H1 (cell line): ENCODE results near the gene GCAT. TPM values are rescaled to one million over a fixed set of nuclear protein-coding genes. Genes with fewer than 3 reads are reported as not detected.

Experiments
- ASH2L ChIP-seq: fragments of 200-600, 300-600 bp; sonication (generic); IDR thresholded peaks from one replicate; pipeline ENCODE4 v1.7.1; 2017; ENCODE audit warnings: low read length
- ATF2 ChIP-seq: IDR thresholded peaks from 2 replicates; pipeline ENCODE4 v1.6.1; 2012; ENCODE audit warnings: low read length, inconsistent platforms
- ATF3 ChIP-seq: IDR thresholded peaks from 2 replicates; pipeline ENCODE4 v1.6.1; 2011; ENCODE audit warnings: low read depth, mild to moderate bottlenecking, low read length; ENCODE audit not compliant: insufficient read depth
- BRCA1 ChIP-seq: IDR thresholded peaks from 2 replicates; pipeline ENCODE4 v1.6.1; 2012; ENCODE audit warnings: low read depth, low read length, improper control_type of control experiment
- CHD1 ChIP-seq: IDR thresholded peaks from 2 replicates; pipeline ENCODE4 v1.6.1; 2012; ENCODE audit warnings: low read depth, low read length, improper control_type of control experiment
- E2F6 ChIP-seq: IDR thresholded peaks from 2 replicates; pipeline ENCODE4 v1.6.1; 2012; ENCODE audit warnings: inconsistent platforms
- GTF2F1 ChIP-seq: IDR thresholded peaks from 2 replicates; pipeline ENCODE4 v1.6.1; 2012; ENCODE audit warnings: low read depth, low read length, improper control_type of control experiment, borderline replicate concordance
- HDAC2 ChIP-seq, 2 experiments: fragments of 300-600 bp in 1 of 2; sonication (generic) in 1 of 2; IDR thresholded peaks; 2 replicates each; pipeline ENCODE4 v1.6.1; 2011 to 2012; ENCODE audit warnings: low read depth in 2 of 2, low read length in 2 of 2, mild to moderate bottlenecking in 2 of 2, moderate library complexity in 2 of 2, borderline replicate concordance in 1 of 2, inconsistent platforms in 1 of 2
- JUN ChIP-seq: IDR thresholded peaks from 2 replicates; pipeline ENCODE4 v1.6.1; 2011; ENCODE audit warnings: low read depth, mild to moderate bottlenecking, improper control_type of control experiment, low read length
- RAD21 ChIP-seq, 2 experiments: IDR thresholded peaks in 1 of 2; conservative IDR thresholded peaks in 1 of 2; 2 replicates each; pipeline ENCODE4 v1.6.1; 2011; ENCODE audit warnings: low read depth in 2 of 2, low read length in 2 of 2, improper control_type of control experiment in 1 of 2, inconsistent platforms in 1 of 2, mild to moderate bottlenecking in 1 of 2, moderate library complexity in 1 of 2
- SIRT6 ChIP-seq: IDR thresholded peaks from one replicate; pipeline ENCODE4 v1.7.1; 2012; ENCODE audit warnings: low read length, inconsistent platforms
- TAF1 ChIP-seq: IDR thresholded peaks from 2 replicates; pipeline ENCODE4 v1.6.1; 2011; ENCODE audit warnings: mild to moderate bottlenecking, low read depth, low read length
- polyA plus RNA-seq, 7 experiments: library from polyadenylated mRNA; depleted of rRNA in 3 of 7; stranded (reverse) in 5 of 7; unstranded in 2 of 7; fragments of >200 nt in 5 of 7; fragments of 200-250 nt in 2 of 7; gene quantifications; 1 replicate in 5 of 7; 2 replicates in 1 of 7; 4 replicates in 1 of 7; pipeline versions ENCODE4 v1.2.1 to v1.2.3, GENCODE V29; 2011 to 2013; ENCODE audit warnings: missing spikeins in 2 of 7, mixed read lengths in 2 of 7
- total RNA-seq: library from RNA; stranded (reverse); fragmentation: NEBNext Ultra II Directional; extraction: Animal tissue kit (Norgen Biotek cat#: 25700); gene quantifications from 2 replicates; pipeline ENCODE4 v1.2.1, GENCODE V29; 2021
- TF ChIP-seq, protein P1 (sequence below), 3 experiments: IDR thresholded peaks; 1 replicate in 2 of 3; 2 replicates in 1 of 3; pipeline versions ENCODE4 v1.5.1 to v1.6.1; 2011; ENCODE audit warnings: low read length in 3 of 3, mild to moderate bottlenecking in 3 of 3, inconsistent platforms in 2 of 3, low read depth in 1 of 3, moderate library complexity in 1 of 3; ENCODE audit not compliant: insufficient read depth in 1 of 3; ENCODE audit errors: control extremely low read depth in 1 of 3
- TF ChIP-seq, protein P2 (sequence below): IDR thresholded peaks from 2 replicates; pipeline ENCODE4 v1.6.1; 2012; ENCODE audit warnings: inconsistent platforms

The GCAT gene
- total and polyA plus RNA-seq, 2 of the 8 experiments (the other 6 are each of a cell fraction or from before 2014, with no cell fraction given), result 24.3 to 47.5 TPM

- TF ChIP-seq E2F6, result peak; percentile 88
- TF ChIP-seq TAF1, result 0 out of 2 replicates have a peak, but pooled peaks have one; percentile 34
- no peak for TF ChIP-seq BRCA1
- no peak for TF ChIP-seq ATF2
- TF ChIP-seq, protein P1, sequence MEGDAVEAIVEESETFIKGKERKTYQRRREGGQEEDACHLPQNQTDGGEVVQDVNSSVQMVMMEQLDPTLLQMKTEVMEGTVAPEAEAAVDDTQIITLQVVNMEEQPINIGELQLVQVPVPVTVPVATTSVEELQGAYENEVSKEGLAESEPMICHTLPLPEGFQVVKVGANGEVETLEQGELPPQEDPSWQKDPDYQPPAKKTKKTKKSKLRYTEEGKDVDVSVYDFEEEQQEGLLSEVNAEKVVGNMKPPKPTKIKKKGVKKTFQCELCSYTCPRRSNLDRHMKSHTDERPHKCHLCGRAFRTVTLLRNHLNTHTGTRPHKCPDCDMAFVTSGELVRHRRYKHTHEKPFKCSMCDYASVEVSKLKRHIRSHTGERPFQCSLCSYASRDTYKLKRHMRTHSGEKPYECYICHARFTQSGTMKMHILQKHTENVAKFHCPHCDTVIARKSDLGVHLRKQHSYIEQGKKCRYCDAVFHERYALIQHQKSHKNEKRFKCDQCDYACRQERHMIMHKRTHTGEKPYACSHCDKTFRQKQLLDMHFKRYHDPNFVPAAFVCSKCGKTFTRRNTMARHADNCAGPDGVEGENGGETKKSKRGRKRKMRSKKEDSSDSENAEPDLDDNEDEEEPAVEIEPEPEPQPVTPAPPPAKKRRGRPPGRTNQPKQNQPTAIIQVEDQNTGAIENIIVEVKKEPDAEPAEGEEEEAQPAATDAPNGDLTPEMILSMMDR (IDR thresholded peaks at IDR 0.05; ENCODE audit: control extremely low read depth in 1 of 3, insufficient read depth in 1 of 3, low read depth in 1 of 3, low read length in 3 of 3), result peak; percentile 47 to 48 (median 48)
- TF ChIP-seq ATF3, result no peak
- TF ChIP-seq CHD1, result no peak
- peak; percentile 72 for TF ChIP-seq ASH2L
- TF ChIP-seq RAD21 (IDR thresholded peaks at IDR 0.05 in 1 of 2, conservative IDR thresholded peaks at IDR 0.05 in 1 of 2; ENCODE audit: low read depth in 2 of 2, low read length in 2 of 2), result peak in 1 of 2 experiments; percentile 15; a peak in 1 of 4 replicates
- no peak for TF ChIP-seq GTF2F1
- TF ChIP-seq, protein P2, sequence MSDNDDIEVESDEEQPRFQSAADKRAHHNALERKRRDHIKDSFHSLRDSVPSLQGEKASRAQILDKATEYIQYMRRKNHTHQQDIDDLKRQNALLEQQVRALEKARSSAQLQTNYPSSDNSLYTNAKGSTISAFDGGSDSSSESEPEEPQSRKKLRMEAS, result peak; percentile 95
- no peak for TF ChIP-seq JUN
- TF ChIP-seq SIRT6, result no peak
- TF ChIP-seq HDAC2 (IDR thresholded peaks at IDR 0.05; ENCODE audit: borderline replicate concordance in 1 of 2, low read depth in 2 of 2, low read length in 2 of 2), result peak in 1 of 2 experiments; percentile 88; a peak in 2 of 4 replicates
Measured at GRCh38 chr22:37818409-37819104, 10.8 kb downstream of the GCAT start (continued).
